Stomach (tissue), 9 donors: Measurements from ENCODE around the gene MICAL3. TPM values are rescaled to one million over a fixed set of nuclear protein-coding genes. Genes with fewer than 3 reads are reported as not detected.
A peak's percentile ranks its signal among the peaks of the same experiment; 100 is the strongest.

Experiments
- DNase-seq, 2 donors: peaks; one replicate each; pipeline versions ENCODE4 v3.0.0 to v3.0.0-alpha.2; 2013 to 2019
- H3K27ac ChIP-seq, 5 donors: fragments of 200-600 bp in 4 of 5; sonication (generic) in 4 of 5; one replicate each; pipeline ENCODE4 v1.5.1; 2013 to 2019; ENCODE audit warnings: mild to moderate bottlenecking in 1 of 5, moderate library complexity in 1 of 5
- H3K27me3 ChIP-seq, 3 donors: fragments of 200-600 bp; sonication (generic); one replicate each; pipeline ENCODE4 v1.5.1; 2017 to 2019; ENCODE audit warnings: mixed run types in 1 of 3
- H3K36me3 ChIP-seq, 4 donors: fragments of 200-600 bp; sonication (generic); 1 replicate in 3 of 4; 2 replicates in 1 of 4; pipeline ENCODE4 v1.5.1; 2016 to 2019
- H3K4me1 ChIP-seq, 4 donors: fragments of 200-600 bp; sonication (generic); one replicate each; pipeline ENCODE4 v1.5.1; 2016 to 2019
- H3K4me3 ChIP-seq, 4 donors: fragments of 200-600 bp; sonication (generic) in 3 of 4; one replicate each; pipeline ENCODE4 v1.5.1; 2016 to 2019; ENCODE audit warnings: mild to moderate bottlenecking in 1 of 4
- H3K9me3 ChIP-seq, 4 donors: fragments of 200-600 bp; sonication (generic); one replicate each; pipeline ENCODE4 v1.5.1; 2016 to 2019
- CTCF ChIP-seq, 7 experiments: fragments of 450-650 bp in 4 of 7; fragments of 200-600 bp in 3 of 7; sonication (generic) in 3 of 7; IDR thresholded peaks; one replicate each; pipeline ENCODE4 v1.5.1; 2016 to 2019; ENCODE audit warnings: antibody characterized with exemption in 7 of 7, control low read depth in 2 of 7, mild to moderate bottlenecking in 1 of 7
- EP300 ChIP-seq: sonication (generic); formaldehyde crosslinking; IDR thresholded peaks from one replicate; pipeline ENCODE4 v1.6.1; 2017; ENCODE audit warnings: antibody characterized with exemption
- POLR2A ChIP-seq, 4 donors: fragments of 450-650 bp; IDR thresholded peaks; one replicate each; pipeline ENCODE4 v1.6.1; 2016; ENCODE audit warnings: antibody characterized with exemption in 4 of 4, control low read depth in 2 of 4, mild to moderate bottlenecking in 1 of 4, moderate library complexity in 1 of 4
- POLR2AphosphoS5 ChIP-seq, 3 donors: sonication (generic); formaldehyde crosslinking; IDR thresholded peaks; one replicate each; pipeline ENCODE4 v1.6.1; 2016; ENCODE audit warnings: antibody characterized with exemption in 3 of 3
- WGBS, 5 donors: extraction: QIAGEN DNeasy Blood & Tissue Kit in 3 of 5; methylation state at CpG; one replicate each; pipeline versions ENCODE4 v1.1.5 to v1.1.7; 2013 to 2018; 5-methylcytosine and 5-hydroxymethylcytosine counted together
- intact Hi-C: fragments of 100-400 bp; cut with DNase I; formaldehyde crosslinking; loops from one replicate; pipeline ENCODE4 v1.15.1; 2023; ENCODE audit warnings: low total_unique reads
- polyA plus RNA-seq, 3 donors: library from polyadenylated mRNA; stranded (reverse); fragments of 200-250 nt; gene quantifications; one replicate each; pipeline ENCODE4 v1.2.3, GENCODE V29; 2013
- total RNA-seq, 5 donors: library from RNA; depleted of rRNA; stranded (reverse); fragments of >200 nt; gene quantifications; one replicate each; pipeline versions ENCODE4 v1.1.0 to v1.2.3, GENCODE V29; 2014 to 2016
- donor health status: healthy with polysubstance abuse.
- donor health status: Bipolar disorder and iron deficiency.
- donor health status: healthy.

The MICAL3 gene
- total and polyA plus RNA-seq, 8 donors, result 3.5 to 130 (median 24.0) TPM

GRCh38 chr22:17808693-17809403, 215.5 kb downstream of the MICAL3 start:
- peak in 1 of 2 donors; percentile 42 for DNase-seq

GRCh38 chr22:17807578-17808410, 216.6 kb downstream of the MICAL3 start:
- Histone ChIP-seq H3K9me3 (no peaks in the 10 kb centered on the region), H3K4me3 (no peak overlapping the region), H3K27me3 (no peaks in the 10 kb centered on the region), H3K36me3 (peaks cover 37 to 95% (median 94%) of the 10 kb centered on the region in 4 donors), H3K27ac (peak overlapping the region in 1 of 5 donors; percentile 26), H3K4me1 (peaks cover 3 to 23% (median 7%) of the 10 kb centered on the region in 4 donors)
- TF ChIP-seq CTCF (IDR thresholded peaks at IDR 0.05) (no peak), POLR2A (IDR thresholded peaks at IDR 0.05) (no peak), EP300 (no peak), POLR2AphosphoS5 (IDR thresholded peaks at IDR 0.05) (no peak)
- WGBS, 5 donors, result 62 to 81% (median 73%) methylated on average over 15 to 18 of the region's 18 CpGs
- DNase-seq, result peak in 1 of 2 donors; percentile 32
- intact Hi-C loops, result no loop called here

More at GRCh38 chr22:17808693-17809403, 215.5 kb downstream of the MICAL3 start:
- 69 to 84% (median 76%) methylated on average over 24 to 25 of the region's 25 CpGs for WGBS, 5 donors
- H3K27ac ChIP-seq, result no peak overlapping the region
- H3K4me3 ChIP-seq, result no peak overlapping the region
- intact Hi-C loops, result no loop called here
- peaks cover 3 to 23% (median 7%) of the 10 kb centered on the region in 4 donors for H3K4me1 ChIP-seq
- H3K27me3 ChIP-seq, result no peaks in the 10 kb centered on the region
- TF ChIP-seq CTCF (IDR thresholded peaks at IDR 0.05) (no peak), EP300 (no peak), POLR2A (IDR thresholded peaks at IDR 0.05) (no peak), POLR2AphosphoS5 (IDR thresholded peaks at IDR 0.05) (no peak)
- H3K36me3 ChIP-seq, result peaks cover 32 to 98% (median 95%) of the 10 kb centered on the region in 4 donors
- H3K9me3 ChIP-seq, result no peaks in the 10 kb centered on the region

GRCh38 chr22:17807086-17807485, 217.3 kb downstream of the MICAL3 start:
- 91 to 98% (median 95%) methylated on average over 10 of the region's 10 CpGs for WGBS, 5 donors
- peak overlapping the region in 2 of 5 donors; percentile 18 to 26 for H3K27ac ChIP-seq
- no peak for DNase-seq
- no peak overlapping the region for H3K4me3 ChIP-seq
- no peaks in the 10 kb centered on the region for H3K9me3 ChIP-seq
- TF ChIP-seq CTCF (IDR thresholded peaks at IDR 0.05) (no peak), POLR2A (IDR thresholded peaks at IDR 0.05) (no peak), EP300 (no peak), POLR2AphosphoS5 (IDR thresholded peaks at IDR 0.05) (no peak)
- H3K27me3 ChIP-seq, result no peaks in the 10 kb centered on the region
- peaks cover 35 to 93% (median 88%) of the 10 kb centered on the region in 4 donors for H3K36me3 ChIP-seq
- H3K4me1 ChIP-seq, result peaks cover 3 to 23% (median 7%) of the 10 kb centered on the region in 4 donors
- intact Hi-C loops, result no loop called here

GRCh38 chr22:17806437-17806836, 217.9 kb downstream of the MICAL3 start:
- H3K27me3 ChIP-seq, result no peaks in the 10 kb centered on the region
- no peak overlapping the region for H3K4me3 ChIP-seq
- peaks cover 32 to 87% (median 81%) of the 10 kb centered on the region in 4 donors for H3K36me3 ChIP-seq
- H3K27ac ChIP-seq, result peak overlapping the region in 2 of 5 donors; percentile 18 to 34
- DNase-seq, result peak; percentile 49 to 62
- peaks cover 3 to 23% (median 7%) of the 10 kb centered on the region in 4 donors for H3K4me1 ChIP-seq
- no peak for TF ChIP-seq EP300
- TF ChIP-seq CTCF (IDR thresholded peaks at IDR 0.05), result no peak
- intact Hi-C loops, result no loop called here
- H3K9me3 ChIP-seq, result no peaks in the 10 kb centered on the region
- 16 to 53% (median 34%) methylated on average over 2 of the region's 2 CpGs for WGBS, 5 donors
